GM18519 (cell line): ENCODE data around the gene BUD13.
A peak's percentile ranks its signal among the peaks of the same experiment; 100 is the strongest.
"Not testable (repeated sequence)": the region's sequence is repeated elsewhere in the genome, so short reads cannot be mapped to it uniquely, and the experiment has no call there.

Experiments
- ATAC-seq: cut with Tn5 transposase; IDR thresholded peaks from one replicate; pipeline ENCODE4 v1.9.1; 2021; ENCODE audit warnings: mild to moderate bottlenecking, moderate library complexity; ENCODE audit not compliant: unreplicated experiment, low FRiP score

Gene BUD13

GRCh38 chr11:116772443-116773202 is at the start of gene BUD13:
BUD13 (minus strand) TSS chr11:116772987; CDS start chr11:116772964, 23 bp downstream.
- ATAC-seq = peak; percentile 56

GRCh38 chr11:116822575-116822974 is 49.8 kb upstream of the BUD13 start:
- no peak for ATAC-seq

- ATAC-seq = no peak
Measured at GRCh38 chr11:116821050-116821918, 48.5 kb upstream of the BUD13 start.

GRCh38 chr11:116819049-116819448 is 46.3 kb upstream of the BUD13 start:
- ATAC-seq = no peak

- ATAC-seq = no peak
Measured at GRCh38 chr11:116814502-116814901, 41.7 kb upstream of the BUD13 start.

- ATAC-seq = no peak
Measured at GRCh38 chr11:116813781-116814471, 41.1 kb upstream of the BUD13 start.

- no peak for ATAC-seq
Measured at GRCh38 chr11:116813170-116813569, 40.4 kb upstream of the BUD13 start.

- ATAC-seq = no peak
Measured at GRCh38 chr11:116812109-116812508, 39.3 kb upstream of the BUD13 start.

- no peak for ATAC-seq
Measured at GRCh38 chr11:116811194-116811593, 38.4 kb upstream of the BUD13 start.

GRCh38 chr11:116808262-116809175 is 35.7 kb upstream of the BUD13 start:
- ATAC-seq = no peak

- no peak for ATAC-seq
Measured at GRCh38 chr11:116807601-116808261, 34.9 kb upstream of the BUD13 start.

- no peak for ATAC-seq
Measured at GRCh38 chr11:116804001-116804400, 31.2 kb upstream of the BUD13 start.

- ATAC-seq = not testable (repeated sequence)
Measured at GRCh38 chr11:116801662-116802061, 28.9 kb upstream of the BUD13 start.

- no peak for ATAC-seq
Measured at GRCh38 chr11:116800610-116801009, 27.8 kb upstream of the BUD13 start.

GRCh38 chr11:116798368-116798767 is 25.6 kb upstream of the BUD13 start:
- ATAC-seq = no peak

- no peak for ATAC-seq
Measured at GRCh38 chr11:116797816-116798215, 25.0 kb upstream of the BUD13 start.

GRCh38 chr11:116796548-116796947 is 23.8 kb upstream of the BUD13 start:
- ATAC-seq = no peak

GRCh38 chr11:116794851-116795250 is 22.1 kb upstream of the BUD13 start:
- ATAC-seq = no peak

- no peak for ATAC-seq
Measured at GRCh38 chr11:116793772-116794097, 20.9 kb upstream of the BUD13 start.
